HG02938 (cell line): ENCODE measurements around the gene GAK.
"Not testable (repeated sequence)": the region's sequence is repeated elsewhere in the genome, so short reads cannot be mapped to it uniquely, and the experiment has no call there.

Experiments
- ATAC-seq: cut with Tn5 transposase; IDR thresholded peaks from one replicate; pipeline ENCODE4 v1.9.1; 2021; ENCODE audit warnings: mild to moderate bottlenecking, moderate library complexity; ENCODE audit not compliant: unreplicated experiment

Gene GAK

DNA sequence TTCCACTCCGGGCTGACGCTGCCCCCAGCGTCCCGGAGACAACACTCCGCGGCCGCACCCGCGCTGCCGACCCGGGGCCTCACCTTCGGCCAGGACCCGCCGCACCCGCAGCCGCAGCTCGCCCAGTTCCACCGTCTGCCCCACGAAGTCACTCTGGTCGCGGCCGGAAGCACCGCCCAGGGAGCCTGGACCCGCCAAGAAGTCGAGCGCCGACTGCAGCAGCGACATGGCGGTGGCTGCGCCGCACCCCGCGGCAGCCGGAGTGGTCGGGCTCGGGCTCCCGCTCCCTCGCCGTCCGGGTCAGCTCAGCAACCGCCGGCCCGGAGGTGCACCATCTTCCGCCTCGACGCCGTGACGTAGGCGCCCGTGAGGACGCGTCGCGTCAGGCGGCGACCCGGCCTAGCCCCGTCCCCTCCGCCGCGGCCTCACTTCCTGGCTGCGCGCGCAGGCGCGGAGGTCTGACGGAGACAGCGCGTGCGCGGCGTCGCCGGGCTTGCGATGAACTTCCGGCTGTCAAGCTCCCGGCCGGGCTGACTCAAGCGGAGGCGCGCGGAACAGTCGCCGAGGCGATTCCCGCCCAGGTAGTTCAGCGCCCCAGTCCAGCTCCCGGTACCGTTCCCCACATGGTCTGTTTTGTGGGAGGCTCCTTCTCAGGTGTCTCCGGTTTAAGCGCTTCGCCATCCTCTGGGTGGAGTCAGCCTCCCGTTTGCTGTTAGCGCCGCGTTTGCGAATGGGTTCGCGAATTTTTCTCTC, at the start of gene GAK, which contains the start of gene TMEM175:
TSS of gene GAK (minus strand) at position 357 of the 753 bp plus-strand sequence. CDS start at position 228, 129 bp downstream.
TSS of gene TMEM175 (plus strand) at position 501 of the 753 bp plus-strand sequence. CDS start 15,280 bp downstream, outside the sequence.
- peak; percentile 78 for ATAC-seq

GRCh38 chr4:978957-979701, 47.0 kb upstream of the GAK start:
- ATAC-seq, result no peak

DNA sequence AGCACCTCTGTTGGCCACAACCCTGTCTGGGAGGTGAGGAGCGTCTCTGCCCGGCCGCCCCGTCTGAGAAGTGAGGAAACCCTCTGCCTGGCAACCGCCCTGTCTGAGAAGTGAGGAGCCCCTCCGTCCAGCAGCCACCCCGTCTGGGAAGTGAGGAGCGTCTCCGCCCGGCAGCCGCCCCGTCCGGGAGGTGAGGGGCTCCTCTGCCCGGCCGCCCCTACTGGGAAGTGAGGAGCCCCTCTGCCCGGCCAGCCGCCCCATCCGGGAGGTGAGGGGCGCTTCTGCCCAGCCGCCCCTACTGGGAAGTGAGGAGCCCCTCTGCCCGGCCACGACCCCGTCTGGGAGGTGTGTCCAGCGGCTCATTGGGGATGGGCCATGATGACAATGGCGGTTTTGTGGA, 43.9 kb upstream of the GAK start:
- not testable (repeated sequence) for ATAC-seq

- ATAC-seq, result no peak
Observed at GRCh38 chr4:974668-975067, 42.6 kb upstream of the GAK start.

DNA sequence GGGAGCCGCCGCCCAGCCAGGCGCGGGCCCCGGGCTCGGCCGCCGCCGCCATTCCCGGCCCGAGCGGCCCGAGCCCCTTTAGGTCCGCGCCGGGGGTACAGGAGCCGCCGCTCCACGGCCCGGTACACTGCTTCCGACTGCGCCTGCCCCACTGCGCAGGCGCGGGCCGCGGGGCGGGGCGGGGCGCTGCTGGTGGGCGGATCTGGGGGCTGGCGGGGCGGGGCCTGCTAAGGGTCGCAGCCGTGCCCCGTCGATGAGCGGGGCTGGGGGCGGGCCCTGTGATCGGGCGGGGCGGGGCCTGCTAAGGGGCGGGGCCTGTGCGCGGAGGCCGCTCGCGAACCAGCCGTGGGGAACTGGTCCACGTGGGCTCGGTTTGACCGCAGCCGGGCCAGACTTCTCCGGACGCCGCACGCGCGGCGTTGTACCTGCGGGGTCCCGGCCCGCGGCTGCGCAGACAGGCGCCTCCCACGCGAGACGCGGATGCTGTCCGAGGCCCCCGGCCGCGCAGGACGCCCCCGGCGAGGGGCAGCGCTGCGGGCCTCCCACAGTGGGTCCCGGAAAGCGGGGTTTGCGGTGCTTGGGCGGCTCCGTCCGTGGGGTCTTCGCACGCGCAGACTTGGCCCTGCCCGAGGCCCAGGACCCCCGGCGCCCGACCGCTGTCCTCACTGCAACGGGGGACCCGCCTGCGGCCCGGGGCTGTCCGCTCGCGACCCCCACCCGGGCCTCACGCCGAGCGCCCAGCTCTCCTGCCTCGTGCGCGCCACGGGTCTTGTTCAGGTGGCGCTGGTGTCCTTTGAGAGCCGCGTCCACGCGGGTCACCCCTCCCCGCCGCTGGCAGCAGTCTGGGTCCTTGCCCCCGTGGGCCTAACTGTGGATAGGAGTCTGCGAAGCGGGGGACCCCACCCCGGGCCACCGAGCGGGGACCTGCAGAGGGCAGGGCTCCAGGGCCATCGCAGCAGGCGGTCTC, 41.6 kb upstream of the GAK start, which contains the start of gene DGKQ:
TSS of gene DGKQ (minus strand) at position 139 of the 967 bp plus-strand sequence. CDS start at position 52, 87 bp downstream.
- peak; percentile 53 for ATAC-seq

- ATAC-seq, result peak; percentile 42
Observed at GRCh38 chr4:972651-973424, 40.7 kb upstream of the GAK start.

GRCh38 chr4:971666-972500, 39.8 kb upstream of the GAK start:
- no peak for ATAC-seq

- no peak for ATAC-seq
Observed at GRCh38 chr4:970854-971520, 38.9 kb upstream of the GAK start.

- no peak for ATAC-seq
Observed at GRCh38 chr4:970046-970745, 38.1 kb upstream of the GAK start.

DNA sequence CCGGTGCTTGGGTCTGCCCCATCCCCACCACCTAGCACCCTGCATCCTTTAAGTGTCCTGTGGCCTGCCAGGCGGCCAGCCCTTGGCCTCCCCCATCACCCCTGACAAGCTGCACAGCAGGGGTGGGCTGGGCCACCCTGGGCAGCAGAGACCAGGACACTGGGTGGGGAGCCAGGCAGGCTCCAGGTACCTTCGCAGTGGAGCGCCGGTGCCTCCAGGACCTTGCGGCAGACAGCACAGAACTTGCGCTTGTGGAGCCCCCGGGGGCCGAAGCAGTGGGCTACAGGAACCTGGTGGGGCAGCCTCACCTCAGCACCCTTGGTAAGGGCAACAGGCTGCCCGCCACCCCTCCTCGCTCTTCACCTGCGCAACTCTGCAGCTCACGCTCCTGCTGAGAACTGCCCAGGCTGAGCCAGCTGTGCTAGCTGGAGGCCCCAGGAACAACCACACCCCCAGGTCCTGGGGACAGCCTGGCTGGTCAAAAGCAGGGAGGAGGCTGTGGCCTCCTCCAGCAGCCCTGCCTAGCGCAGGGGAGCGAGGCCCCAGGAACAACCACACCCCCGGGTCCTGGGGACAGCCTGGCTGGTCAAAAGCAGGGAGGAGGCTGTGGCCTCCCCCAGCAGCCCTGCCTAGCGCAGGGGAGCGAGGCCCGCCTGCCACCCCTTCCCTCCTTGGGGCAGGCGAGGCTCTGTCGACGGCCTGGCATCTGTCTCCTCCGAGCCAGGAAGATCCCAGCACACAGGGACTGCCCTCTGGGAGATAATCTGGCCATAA, 36.7 kb upstream of the GAK start:
- ATAC-seq, result no peak

DNA sequence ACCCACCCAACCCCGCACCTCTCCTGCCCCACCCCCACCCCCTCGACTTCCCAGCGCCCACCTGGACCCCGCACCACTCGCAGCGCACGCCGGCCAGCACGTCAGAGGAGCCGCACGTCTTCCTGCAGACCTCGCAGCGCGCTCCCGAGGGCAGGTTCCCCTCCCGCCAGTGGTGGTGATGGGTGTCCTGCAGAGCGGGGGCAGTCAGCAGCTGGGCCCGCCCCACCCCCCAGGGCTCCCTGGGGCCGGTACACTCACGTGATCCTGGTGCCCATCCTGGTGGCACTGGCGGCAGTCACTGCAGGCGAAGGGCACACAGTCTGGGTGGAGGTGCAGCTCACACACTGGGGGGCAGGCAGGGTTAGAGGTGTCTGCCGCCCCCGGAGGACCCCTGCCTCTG, 36.1 kb upstream of the GAK start:
- ATAC-seq, result no peak

GRCh38 chr4:967113-968104, 35.3 kb upstream of the GAK start:
- ATAC-seq, result no peak

DNA sequence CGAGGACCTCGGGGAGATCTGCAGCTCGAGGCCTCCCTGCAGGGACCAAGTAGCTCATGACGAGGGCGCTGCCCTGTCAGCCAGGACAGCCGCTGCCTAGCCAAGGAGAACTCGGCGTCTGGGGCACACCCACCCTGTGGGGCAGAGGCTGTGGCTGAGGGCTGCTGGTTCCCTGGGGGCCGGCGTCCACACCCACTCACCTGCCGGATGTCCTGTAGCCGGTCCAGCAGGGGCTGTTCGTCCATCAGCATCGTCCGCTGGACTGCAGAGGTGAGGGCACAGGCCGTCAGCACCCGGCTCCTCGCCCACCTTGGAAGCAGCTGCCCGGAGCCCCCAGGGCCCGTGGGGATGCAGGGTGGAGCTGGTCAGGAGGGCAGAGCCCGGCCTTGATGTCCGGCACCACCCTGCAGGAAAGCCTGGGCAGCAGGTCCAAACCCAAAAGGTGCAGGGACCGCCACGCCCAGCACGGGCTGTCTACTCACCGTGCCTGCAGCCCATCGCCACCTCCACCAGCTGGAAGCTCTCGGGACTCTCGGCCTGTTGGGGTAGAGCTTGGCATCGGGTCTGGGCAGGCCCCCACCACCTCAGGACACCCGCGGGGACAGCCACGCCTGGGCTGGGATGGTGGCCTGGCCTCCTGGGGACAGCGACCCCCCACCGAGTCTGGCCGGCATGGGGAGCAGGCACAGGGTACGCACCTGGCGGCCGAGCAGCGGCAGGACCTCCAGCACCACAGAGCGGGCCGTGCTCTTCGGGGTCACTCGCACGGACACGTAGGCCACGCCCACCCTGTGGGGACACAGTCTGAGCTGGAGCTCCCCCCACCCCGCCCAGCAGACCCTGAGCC, 34.4 kb upstream of the GAK start:
- no peak for ATAC-seq

GRCh38 chr4:965766-966134, 33.6 kb upstream of the GAK start:
- ATAC-seq, result no peak

GRCh38 chr4:965048-965765, 33.1 kb upstream of the GAK start:
- no peak for ATAC-seq
